Heart left ventricle (tissue), 16 donors: ENCODE data around the gene ABHD5. TPM values are rescaled to one million over a fixed set of nuclear protein-coding genes. Genes with fewer than 3 reads are reported as not detected.

Experiments used
- ATAC-seq, 4 donors: fragments of 200-7000 bp; cut with Tn5 transposase; one replicate each; pipeline ENCODE4 v1.9.1; 2020 to 2022; ENCODE audit warnings: moderate library complexity in 4 of 4, mild to moderate bottlenecking in 3 of 4, moderate number of reproducible peaks in 1 of 4
- DNase-seq, 5 donors: peaks; one replicate each; pipeline ENCODE4 v3.0.0-alpha.2; 2020
- H3K27ac ChIP-seq, 12 donors: fragments of 200-600 bp; sonication (generic) in 4 of 12; one replicate each; pipeline versions ENCODE4 v1.5.0 to v1.8.0; 2016 to 2022; ENCODE audit warnings: mild to moderate bottlenecking in 2 of 12
- H3K27me3 ChIP-seq, 9 donors: fragments of 200-600 bp; sonication (generic) in 2 of 9; one replicate each; pipeline versions ENCODE4 v1.5.1 to v1.8.0; 2016 to 2022; ENCODE audit warnings: mild to moderate bottlenecking in 3 of 9
- H3K36me3 ChIP-seq, 9 donors: fragments of 200-600 bp; sonication (generic) in 2 of 9; one replicate each; pipeline versions ENCODE4 v1.5.0 to v1.8.0; 2018 to 2022; ENCODE audit warnings: mild to moderate bottlenecking in 2 of 9
- H3K4me1 ChIP-seq, 12 donors: fragments of 200-600 bp; sonication (generic) in 4 of 12; one replicate each; pipeline versions ENCODE4 v1.5.0 to v1.8.0; 2016 to 2022; ENCODE audit warnings: mild to moderate bottlenecking in 3 of 12
- H3K4me3 ChIP-seq, 12 donors: fragments of 200-600 bp; sonication (generic) in 4 of 12; one replicate each; pipeline versions ENCODE4 v1.5.0 to v1.8.0; 2017 to 2022; ENCODE audit warnings: mild to moderate bottlenecking in 9 of 12, moderate library complexity in 4 of 12
- H3K9me3 ChIP-seq, 12 donors: fragments of 200-600 bp; sonication (generic) in 4 of 12; one replicate each; pipeline versions ENCODE4 v1.5.0 to v1.8.0; 2016 to 2022; ENCODE audit warnings: mild to moderate bottlenecking in 1 of 12
- POLR2A ChIP-seq, 2 donors: fragments of 450-650 bp; IDR thresholded peaks; one replicate each; pipeline ENCODE4 v1.6.1; 2017; ENCODE audit warnings: antibody characterized with exemption in 2 of 2, mild to moderate bottlenecking in 2 of 2, moderate library complexity in 2 of 2
- WGBS, 4 donors: extraction: QIAGEN DNeasy Blood & Tissue Kit in 2 of 4; methylation state at CpG; one replicate each; pipeline versions ENCODE4 v1.1.5 to v1.1.7; 2013 to 2018; 5-methylcytosine and 5-hydroxymethylcytosine counted together
- intact Hi-C, 10 donors: fragments of 100-400 bp; cut with DNase I; formaldehyde crosslinking; loops; one replicate each; pipeline versions ENCODE4 v1.11.1 to v1.14.2; 2022
- polyA plus RNA-seq, 2 donors: library from polyadenylated mRNA; stranded (reverse); fragments of 200-250 nt; gene quantifications; one replicate each; pipeline ENCODE4 v1.2.3, GENCODE V29; 2013
- total RNA-seq, 9 donors: library from RNA; depleted of rRNA in 2 of 9; stranded (reverse); fragments of >200 nt in 2 of 9; fragmentation: NEBNext Ultra II Directional in 3 of 9; extraction: Animal tissue kit (Norgen Biotek cat#: 25700) in 3 of 9; gene quantifications; one replicate each; pipeline versions ENCODE4 v1.1.0 to v1.2.4, GENCODE V29; 2016 to 2023
- TF ChIP-seq, protein P1 (sequence below), 12 donors: fragments of 200-600 bp; sonication (generic) in 4 of 12; IDR thresholded peaks; one replicate each; pipeline versions ENCODE4 v1.5.0 to v1.8.0; 2018 to 2022; ENCODE audit warnings: antibody characterized with exemption in 12 of 12, mild to moderate bottlenecking in 5 of 12
- donor health status: ischemic (EF 13 %, LVEDD 7.1; RV severe dilation, severe dysfunction).
- donor health status: healthy with polysubstance abuse.
- donor health status: DM: no; HTN: yes; CAD: no.
- donor health status: DM: no; HTN: no; CAD: no.
- donor health status: ischemic (EF 25% LVEDD 6.9; RV normal size, moderate dysfunction).
- donor health status: ischemic (EF 25% LVEDD 5.7; RV mildly dilated, moderate dysfunction).
- donor health status: healthy.
- donor health status: DM: yes; HTN: yes; CAD: no.
- donor health status: ischemic (EF 35%, LVEDD 5.7; RV mildly dilated, moderate dysfunction).
- donor health status: nonischemic (EF 11% LVEDD 7.7; RV severe dilation, severe dysfunction).
- donor health status: DM: yes; HTN: yes; CAD: no.
- donor health status: PGD.
- donor health status: ischemic (EF 29% LVEDD 5.4; RV normal size, mild dysfunction).
- donor health status: nonischemic (EF 23%, LVEDD 6.1; RV moderate dilation, normal function).

ABHD5 gene
- total and polyA plus RNA-seq, 11 donors = 8.5 to 103 (median 26.7) TPM

DNA sequence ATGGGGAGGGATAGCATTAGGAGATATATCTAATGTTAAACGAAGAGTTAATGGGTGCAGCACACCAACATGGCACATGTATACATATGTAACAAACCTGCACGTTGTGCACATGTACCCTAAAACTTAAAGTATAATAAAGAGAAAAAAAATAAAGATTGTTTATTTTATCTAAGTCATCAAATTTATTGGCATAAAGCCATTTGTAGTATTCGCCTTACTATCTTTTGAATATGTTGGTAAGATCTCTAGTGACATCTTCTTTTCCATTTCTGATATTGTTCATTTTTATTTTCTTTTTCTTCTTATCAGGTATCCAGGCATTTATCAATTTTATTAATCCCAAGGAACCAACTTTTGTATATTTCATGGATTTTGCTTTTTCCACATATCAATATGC is 5.8 kb upstream of the ABHD5 start:
- H3K27ac ChIP-seq = no peak overlapping the region
- H3K4me1 ChIP-seq = peaks cover 0 to 4% (median 1%) of the 10 kb centered on the region in 12 donors
- WGBS, 4 donors = 90 to 94% (median 93%) methylated on average over 3 of the region's 3 CpGs
- TF ChIP-seq POLR2A (IDR thresholded peaks at IDR 0.05) = no peak
- TF ChIP-seq, protein P1, sequence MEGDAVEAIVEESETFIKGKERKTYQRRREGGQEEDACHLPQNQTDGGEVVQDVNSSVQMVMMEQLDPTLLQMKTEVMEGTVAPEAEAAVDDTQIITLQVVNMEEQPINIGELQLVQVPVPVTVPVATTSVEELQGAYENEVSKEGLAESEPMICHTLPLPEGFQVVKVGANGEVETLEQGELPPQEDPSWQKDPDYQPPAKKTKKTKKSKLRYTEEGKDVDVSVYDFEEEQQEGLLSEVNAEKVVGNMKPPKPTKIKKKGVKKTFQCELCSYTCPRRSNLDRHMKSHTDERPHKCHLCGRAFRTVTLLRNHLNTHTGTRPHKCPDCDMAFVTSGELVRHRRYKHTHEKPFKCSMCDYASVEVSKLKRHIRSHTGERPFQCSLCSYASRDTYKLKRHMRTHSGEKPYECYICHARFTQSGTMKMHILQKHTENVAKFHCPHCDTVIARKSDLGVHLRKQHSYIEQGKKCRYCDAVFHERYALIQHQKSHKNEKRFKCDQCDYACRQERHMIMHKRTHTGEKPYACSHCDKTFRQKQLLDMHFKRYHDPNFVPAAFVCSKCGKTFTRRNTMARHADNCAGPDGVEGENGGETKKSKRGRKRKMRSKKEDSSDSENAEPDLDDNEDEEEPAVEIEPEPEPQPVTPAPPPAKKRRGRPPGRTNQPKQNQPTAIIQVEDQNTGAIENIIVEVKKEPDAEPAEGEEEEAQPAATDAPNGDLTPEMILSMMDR (IDR thresholded peaks at IDR 0.05) = no peak
- no peaks in the 10 kb centered on the region for H3K36me3 ChIP-seq
- intact Hi-C loops = loop anchor here in 2 of 10 donors (5.0 kb wide), 1 partner anchor 63 kb away; the partner anchor contains the start of gene ANO10 (in 2 of the 2)
- no peaks in the 10 kb centered on the region for H3K9me3 ChIP-seq
- H3K27me3 ChIP-seq = no peaks in the 10 kb centered on the region
- no peak overlapping the region for H3K4me3 ChIP-seq
- no peak for ATAC-seq
- DNase-seq = no peak

DNA sequence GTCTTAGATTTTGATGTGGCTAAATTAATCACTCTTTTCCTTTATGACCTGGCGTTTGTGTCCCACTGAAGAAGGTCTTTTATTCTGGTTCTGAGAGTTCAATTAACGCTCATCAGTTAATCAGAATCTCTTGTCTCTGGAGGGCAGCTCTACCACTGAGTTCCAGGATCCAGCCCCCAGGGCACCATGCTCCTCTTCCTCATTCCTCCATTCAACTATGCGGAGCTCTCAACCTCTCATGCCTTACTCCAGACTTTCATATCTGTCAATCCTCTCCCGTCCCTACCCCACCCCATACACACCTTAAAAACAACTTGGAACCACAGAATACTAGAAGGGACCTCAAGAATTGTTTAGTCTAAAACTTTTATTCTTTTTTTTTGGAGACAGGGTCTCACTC is 4.8 kb upstream of the ABHD5 start:
- 88 to 94% (median 91%) methylated on average over 4 of the region's 4 CpGs for WGBS, 4 donors
- Histone ChIP-seq H3K4me1 (peaks cover 0 to 9% (median 6%) of the 10 kb centered on the region in 12 donors), H3K9me3 (no peaks in the 10 kb centered on the region), H3K36me3 (no peaks in the 10 kb centered on the region), H3K27ac (no peak overlapping the region), H3K27me3 (no peaks in the 10 kb centered on the region), H3K4me3 (no peak overlapping the region)
- intact Hi-C loops = loop anchor here in 2 of 10 donors (5.0 kb wide), 1 partner anchor 64 kb away; the partner anchor contains the start of gene ANO10 (in 2 of the 2)
- DNase-seq (no peak), ATAC-seq (no peak)
- TF ChIP-seq POLR2A (IDR thresholded peaks at IDR 0.05) = no peak

DNA sequence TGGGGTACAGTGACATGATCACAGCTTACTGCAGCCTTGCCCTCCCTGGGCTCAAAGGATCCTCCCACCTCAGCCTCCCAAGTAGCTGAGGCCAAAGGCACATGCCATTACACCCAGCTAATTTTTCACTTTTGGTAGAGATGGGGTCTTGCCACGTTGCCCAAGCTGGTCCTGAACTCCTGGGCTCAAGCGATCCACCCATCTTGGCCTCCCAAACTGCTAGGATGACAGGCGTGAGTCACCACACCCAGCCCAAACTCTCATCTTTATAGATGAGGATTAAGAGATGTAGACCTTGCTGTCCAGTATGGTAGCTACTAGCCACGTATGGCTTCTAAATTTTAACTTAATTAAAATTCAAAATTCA is 4.4 kb upstream of the ABHD5 start:
- intact Hi-C loops = loop anchor here in 2 of 10 donors (5.0 kb wide), 1 partner anchor 64 kb away; the partner anchor contains the start of gene ANO10 (in 2 of the 2)
- DNase-seq (no peak), ATAC-seq (no peak)
- no peak overlapping the region for H3K27ac ChIP-seq
- no peaks in the 10 kb centered on the region for H3K27me3 ChIP-seq
- H3K4me1 ChIP-seq = peaks cover 0 to 9% (median 6%) of the 10 kb centered on the region in 12 donors
- no peaks in the 10 kb centered on the region for H3K9me3 ChIP-seq
- H3K4me3 ChIP-seq = no peak overlapping the region
- TF ChIP-seq POLR2A (IDR thresholded peaks at IDR 0.05) = no peak
- TF ChIP-seq, protein P1 (IDR thresholded peaks at IDR 0.05) = no peak
- WGBS, 4 donors = 91 to 95% (median 94%) methylated on average over 4 of the region's 4 CpGs
- no peaks in the 10 kb centered on the region for H3K36me3 ChIP-seq

DNA sequence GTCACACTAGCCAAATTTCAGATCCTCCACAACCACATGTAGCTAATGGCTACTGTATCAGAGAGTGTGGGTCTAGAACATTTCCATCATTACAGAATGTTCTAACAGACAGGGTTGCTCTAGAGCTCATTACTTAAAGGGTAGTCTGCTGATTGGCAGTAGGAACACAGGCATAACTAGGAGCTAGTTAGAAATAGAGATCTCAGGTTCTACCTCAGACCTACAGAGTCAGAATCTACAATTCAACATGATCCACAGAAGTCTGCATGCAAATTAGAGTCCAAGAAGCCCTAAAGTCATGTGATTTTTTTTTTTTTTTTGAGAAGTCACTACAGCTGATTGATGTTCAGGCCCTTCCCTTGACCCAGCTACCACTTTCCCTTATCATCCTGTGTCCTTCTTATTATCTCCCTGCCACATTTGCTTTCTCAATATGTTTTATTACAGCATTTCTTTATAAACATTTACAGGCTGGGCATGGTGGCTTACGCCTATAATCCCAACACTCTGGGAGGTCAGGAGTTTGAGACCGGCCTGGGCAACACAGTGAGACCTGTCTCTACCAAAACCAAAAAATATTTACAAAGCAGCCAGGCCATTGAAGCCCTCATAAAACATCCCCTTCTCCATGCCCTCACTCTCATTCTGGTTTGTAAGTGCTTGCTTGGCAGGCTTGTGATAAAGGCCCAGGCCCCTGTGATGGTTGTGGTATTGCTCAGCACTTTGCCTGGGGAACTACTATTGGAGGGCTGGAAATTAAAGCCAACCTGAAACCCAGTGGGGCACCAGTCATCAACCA is 3.8 kb upstream of the ABHD5 start:
- DNase-seq (no peak), ATAC-seq (no peak)
- Histone ChIP-seq H3K27ac (no peak overlapping the region), H3K4me3 (no peak overlapping the region), H3K9me3 (no peaks in the 10 kb centered on the region), H3K4me1 (peaks cover 1 to 13% (median 9%) of the 10 kb centered on the region in 12 donors), H3K27me3 (no peaks in the 10 kb centered on the region), H3K36me3 (no peaks in the 10 kb centered on the region)
- intact Hi-C loops = loop anchor here in 2 of 10 donors (5.0 kb wide), 1 partner anchor 65 kb away; the partner anchor contains the start of gene ANO10 (in 2 of the 2)
- WGBS, 4 donors = 71 to 98% (median 85%) methylated on average over 2 of the region's 2 CpGs
- TF ChIP-seq, protein P1 (IDR thresholded peaks at IDR 0.05) = no peak
